HepG2 (cell line): Measurements from ENCODE around the gene ARHGEF10L. TPM values are rescaled to one million over a fixed set of nuclear protein-coding genes. Genes with fewer than 3 reads are reported as not detected.
A peak's percentile ranks its signal among the peaks of the same experiment; 100 is the strongest.

Experiments used
- ARNTL ChIP-seq: sonication (generic); formaldehyde crosslinking; IDR thresholded peaks from 2 replicates; pipeline ENCODE4 v1.4.0; 2020; ENCODE audit warnings: mild to moderate bottlenecking, missing genetic modification reagents
- CHD4 ChIP-seq: fragments of 200-600 bp; sonication (generic); IDR thresholded peaks from 2 replicates; pipeline ENCODE4 v1.7.0; 2017; ENCODE audit warnings: mild to moderate bottlenecking, low read length, borderline replicate concordance
- DR1 ChIP-seq: sonication (generic); formaldehyde crosslinking; IDR thresholded peaks from 2 replicates; pipeline ENCODE4 v1.8.0; 2021; ENCODE audit warnings: mild to moderate bottlenecking, missing genetic modification reagents, inconsistent platforms
- FOXK1 ChIP-seq: sonication (generic); formaldehyde crosslinking; IDR thresholded peaks from 2 replicates; pipeline ENCODE4 v1.4.0; 2020; ENCODE audit warnings: low read depth, missing genetic modification reagents, borderline replicate concordance
- GZF1 ChIP-seq: sonication (generic); formaldehyde crosslinking; IDR thresholded peaks from 2 replicates; pipeline ENCODE4 v1.5.1; 2020; ENCODE audit warnings: mild to moderate bottlenecking, missing genetic modification reagents
- HNF4A ChIP-seq: sonication (generic); formaldehyde crosslinking; IDR thresholded peaks from 2 replicates; pipeline ENCODE4 v1.4.0; 2020; ENCODE audit warnings: missing genetic modification reagents
- HNRNPLL ChIP-seq: fragments of 200-400 bp; formaldehyde crosslinking; IDR thresholded peaks from 2 replicates; pipeline ENCODE4 v1.6.1; 2017; ENCODE audit warnings: mild to moderate bottlenecking, low read depth, low read length; ENCODE audit not compliant: poor library complexity, severe bottlenecking
- NR2F2 ChIP-seq: IDR thresholded peaks from 2 replicates; pipeline ENCODE4 v1.6.1; 2012; ENCODE audit warnings: low read depth, inconsistent platforms, borderline replicate concordance
- PAF1 ChIP-seq: IDR thresholded peaks from 2 replicates; pipeline ENCODE4 v1.6.1; 2016; ENCODE audit warnings: missing genetic modification reagents, missing compliant biosample characterization
- PBX3 ChIP-seq: sonication (generic); formaldehyde crosslinking; IDR thresholded peaks from 2 replicates; pipeline ENCODE4 v1.8.1; 2023; ENCODE audit warnings: missing genetic modification reagents, inconsistent platforms, borderline replicate concordance
- REXO4 ChIP-seq: sonication (generic); formaldehyde crosslinking; IDR thresholded peaks from 2 replicates; pipeline ENCODE4 v1.8.0; 2022; ENCODE audit warnings: missing genetic modification reagents, mild to moderate bottlenecking, borderline replicate concordance
- RXRB ChIP-seq: IDR thresholded peaks from 2 replicates; pipeline ENCODE4 v1.6.1; 2016; ENCODE audit warnings: borderline replicate concordance, missing genetic modification reagents, missing compliant biosample characterization
- SIX1 ChIP-seq: sonication (generic); formaldehyde crosslinking; IDR thresholded peaks from 2 replicates; pipeline ENCODE4 v1.4.0; 2020; ENCODE audit warnings: missing genetic modification reagents, borderline replicate concordance
- SOX13 ChIP-seq, 3 experiments: fragments of 450-650 bp in 1 of 3; sonication (generic) in 1 of 3; formaldehyde crosslinking in 1 of 3; IDR thresholded peaks in 2 of 3; conservative IDR thresholded peaks in 1 of 3; 2 replicates each; pipeline versions ENCODE4 v1.5.0 to v1.6.1; 2016 to 2020; ENCODE audit warnings: antibody characterized with exemption in 1 of 3, mild to moderate bottlenecking in 1 of 3, missing compliant biosample characterization in 1 of 3, missing genetic modification reagents in 1 of 3, moderate library complexity in 1 of 3
- SRY ChIP-seq: sonication (generic); formaldehyde crosslinking; IDR thresholded peaks from 2 replicates; pipeline ENCODE4 v1.8.0; 2022; ENCODE audit warnings: mild to moderate bottlenecking, missing genetic modification reagents
- TCF7 ChIP-seq: sonication (generic); IDR thresholded peaks from 2 replicates; pipeline ENCODE4 v1.6.1; 2016; ENCODE audit warnings: antibody characterized with exemption, low read depth
- ZFP91 ChIP-seq: sonication (generic); formaldehyde crosslinking; IDR thresholded peaks from 2 replicates; pipeline ENCODE4 v1.9.0; 2022; ENCODE audit warnings: missing genetic modification reagents, mild to moderate bottlenecking, borderline replicate concordance
- ZMYM3 ChIP-seq: sonication (generic); formaldehyde crosslinking; IDR thresholded peaks from 2 replicates; pipeline ENCODE4 v1.5.1; 2020; ENCODE audit warnings: mild to moderate bottlenecking, missing genetic modification reagents
- ZNF121 ChIP-seq: sonication (generic); formaldehyde crosslinking; IDR thresholded peaks from 2 replicates; pipeline ENCODE4 v1.5.0; 2020; ENCODE audit warnings: mild to moderate bottlenecking, missing genetic modification reagents
- ZNF251 ChIP-seq: sonication (generic); formaldehyde crosslinking; IDR thresholded peaks from 2 replicates; pipeline ENCODE4 v1.9.0; 2021; ENCODE audit warnings: mild to moderate bottlenecking, missing genetic modification reagents
- ZNF337 ChIP-seq: sonication (generic); formaldehyde crosslinking; IDR thresholded peaks from 2 replicates; pipeline ENCODE4 v1.5.1; 2020; ENCODE audit warnings: missing genetic modification reagents, low read depth, mild to moderate bottlenecking, borderline replicate concordance
- ZNF460 ChIP-seq: sonication (generic); formaldehyde crosslinking; IDR thresholded peaks from 2 replicates; pipeline ENCODE4 v1.5.1; 2020; ENCODE audit warnings: missing genetic modification reagents, mild to moderate bottlenecking, borderline replicate concordance
- ZNF674 ChIP-seq: sonication (generic); formaldehyde crosslinking; IDR thresholded peaks from 2 replicates; pipeline ENCODE4 v1.5.0; 2020; ENCODE audit warnings: low read depth, mild to moderate bottlenecking, missing genetic modification reagents
- polyA plus RNA-seq, 8 experiments: library from polyadenylated mRNA; depleted of rRNA in 3 of 8; stranded (reverse) in 7 of 8; unstranded in 1 of 8; fragments of >200 nt; fragmentation: Illumina TruSeq in 4 of 8; extraction: Trizol in 4 of 8; gene quantifications; 2 replicates each; pipeline versions ENCODE4 v1.2.1 to v1.2.3, GENCODE V29; 2011 to 2016; ENCODE audit warnings: low read depth in 4 of 8, missing spikeins in 1 of 8, mixed read lengths in 1 of 8; ENCODE audit not compliant: insufficient read depth in 1 of 8
- total RNA-seq, 5 experiments: library from RNA; depleted of rRNA; stranded (reverse); fragments of >200 nt; fragmentation: Illumina TruSeq; extraction: Trizol; gene quantifications; 2 replicates each; pipeline ENCODE4 v1.2.3, GENCODE V29; 2016; ENCODE audit warnings: low read depth in 1 of 5
- TF ChIP-seq, protein P1 (sequence below): IDR thresholded peaks from 2 replicates; pipeline ENCODE4 v1.6.1; 2016; ENCODE audit warnings: control low read depth

The ARHGEF10L gene
- total and polyA plus RNA-seq, 2 of the 13 experiments (the other 11 are each of a cell fraction or from before 2014, with no cell fraction given): 46.5 to 78.3 TPM

GRCh38 chr1:17564458-17565393, 25.2 kb downstream of the ARHGEF10L start (continued):
- TF ChIP-seq SIX1 (no peak), ZMYM3 (CRISPR knock-in tag) (peak; percentile 68; the same call in 1 of the 2 replicates), ZFP91 (CRISPR knock-in tag) (0 out of 2 replicates have a peak, but pooled peaks have one; percentile 18), REXO4 (CRISPR knock-in tag) (no peak), ZNF251 (CRISPR knock-in tag) (no peak), DR1 (CRISPR knock-in tag) (no peak), TCF7 (no peak), ARNTL (CRISPR knock-in tag) (peak; percentile 70), ZNF337 (CRISPR knock-in tag) (no peak), GZF1 (no peak), FOXK1 (no peak), HNRNPLL (no peak), SOX13 (IDR thresholded peaks at IDR 0.05) (no peak), SOX13 (CRISPR knock-in tag; conservative IDR thresholded peaks at IDR 0.05 in 1 of 2, IDR thresholded peaks at IDR 0.05 in 1 of 2) (no peak), NR2F2 (peak; percentile 41; the same call in 1 of the 2 replicates), PAF1 (no peak), SRY (no peak), ZNF674 (CRISPR knock-in tag) (0 out of 2 replicates have a peak, but pooled peaks have one; percentile 50), CHD4 (no peak), ZNF460 (CRISPR knock-in tag) (no peak), ZNF121 (CRISPR knock-in tag) (peak; percentile 33; the same call in 1 of the 2 replicates), RXRB (CRISPR knock-in tag) (peak; percentile 63), HNF4A (CRISPR knock-in tag) (peak; percentile 88), PBX3 (CRISPR knock-in tag) (no peak)
- TF ChIP-seq, protein P1, sequence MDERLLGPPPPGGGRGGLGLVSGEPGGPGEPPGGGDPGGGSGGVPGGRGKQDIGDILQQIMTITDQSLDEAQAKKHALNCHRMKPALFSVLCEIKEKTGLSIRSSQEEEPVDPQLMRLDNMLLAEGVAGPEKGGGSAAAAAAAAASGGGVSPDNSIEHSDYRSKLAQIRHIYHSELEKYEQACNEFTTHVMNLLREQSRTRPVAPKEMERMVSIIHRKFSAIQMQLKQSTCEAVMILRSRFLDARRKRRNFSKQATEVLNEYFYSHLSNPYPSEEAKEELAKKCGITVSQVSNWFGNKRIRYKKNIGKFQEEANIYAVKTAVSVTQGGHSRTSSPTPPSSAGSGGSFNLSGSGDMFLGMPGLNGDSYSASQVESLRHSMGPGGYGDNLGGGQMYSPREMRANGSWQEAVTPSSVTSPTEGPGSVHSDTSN (CRISPR knock-in tag): no peak
